Measurements from ENCODE around the gene STK32C.

- TF ChIP-seq SIN3A (IDR thresholded peaks at IDR 0.05; ENCODE audit: borderline replicate concordance, insufficient read depth, low read length) (no peak), POLR2AphosphoS5 (IDR thresholded peaks at IDR 0.05; ENCODE audit: low read depth, low read length) (no peak), REST (IDR thresholded peaks at IDR 0.05; ENCODE audit: insufficient read depth in 1 of 2, low read depth in 2 of 2, low read length in 2 of 2) (no peak)
Measured at GRCh38 chr10:132240156-132240555, 67.6 kb downstream of the STK32C start.

Data from PFSK-1 (cell line).